Measurements from ENCODE around the gene USP21.

GRCh38 chr1:161196521-161197451 lies 37.5 kb downstream of the USP21 start:
- TF ChIP-seq EZH2 (IDR thresholded peaks at IDR 0.05; ENCODE audit: insufficient read depth, poor library complexity, severe bottlenecking) (no peak), EZH2phosphoT487 (IDR thresholded peaks at IDR 0.05; ENCODE audit: insufficient read depth, low read depth) (no peak)
